Keratinocyte (primary cell): Measurements from ENCODE around the gene C16orf54. TPM values are rescaled to one million over a fixed set of nuclear protein-coding genes. Genes with fewer than 3 reads are reported as not detected.
"Not testable (repeated sequence)": the region's sequence is repeated elsewhere in the genome, so short reads cannot be mapped to it uniquely, and the experiment has no call there.

Experiments used
- DNase-seq: peaks from one replicate; pipeline ENCODE4 v3.0.0-alpha.2; 2011; ENCODE audit warnings: low read depth, missing footprints, low spot score
- FAIRE-seq: peaks from 2 replicates; lab custom pipeline; 2011; peaks lifted over from hg19 to GRCh38; lab: Jason Lieb, UNC
- H2AFZ ChIP-seq: 2 replicates; pipeline ENCODE4 v1.6.0; 2012; ENCODE audit warnings: low read length, control low read depth, inconsistent platforms; ENCODE audit not compliant: control insufficient read depth
- H3K27ac ChIP-seq: 2 replicates; pipeline ENCODE4 v1.5.1; 2011; ENCODE audit warnings: low read length; ENCODE audit not compliant: control insufficient read depth, insufficient read depth
- H3K27me3 ChIP-seq: 3 replicates; pipeline ENCODE4 v1.6.0; 2011; ENCODE audit warnings: low read length; ENCODE audit not compliant: control insufficient read depth, insufficient read depth; ENCODE audit errors: extremely low read depth
- H3K36me3 ChIP-seq, 2 experiments: 2 replicates in 1 of 2; 3 replicates in 1 of 2; pipeline ENCODE4 v1.5.1; 2011; ENCODE audit warnings: low read length in 2 of 2, mild to moderate bottlenecking in 1 of 2; ENCODE audit not compliant: control insufficient read depth in 2 of 2, insufficient read depth in 2 of 2; ENCODE audit errors: extremely low read depth in 1 of 2
- H3K4me1 ChIP-seq: 3 replicates; pipeline ENCODE4 v1.5.1; 2011; ENCODE audit warnings: low read length; ENCODE audit not compliant: control insufficient read depth, insufficient read depth; ENCODE audit errors: extremely low read depth
- H3K4me2 ChIP-seq: 3 replicates; pipeline ENCODE4 v1.6.0; 2011; ENCODE audit warnings: low read depth, low read length; ENCODE audit not compliant: control insufficient read depth, insufficient read depth; ENCODE audit errors: extremely low read depth
- H3K4me3 ChIP-seq, 3 experiments: fragments of 200-600 bp in 1 of 3; sonication (generic) in 1 of 3; 2 replicates in 2 of 3; 3 replicates in 1 of 3; pipeline ENCODE4 v1.5.1; 2011 to 2016; ENCODE audit warnings: low read length in 3 of 3, mild to moderate bottlenecking in 3 of 3, control low read depth in 2 of 3, inconsistent platforms in 1 of 3, low read depth in 1 of 3, mixed read lengths in 1 of 3, mixed run types in 1 of 3, moderate library complexity in 1 of 3; ENCODE audit not compliant: control insufficient read depth in 2 of 3, insufficient read depth in 2 of 3; ENCODE audit errors: extremely low read depth in 1 of 3
- H3K79me2 ChIP-seq: 2 replicates; pipeline ENCODE4 v1.6.0; 2012; ENCODE audit warnings: low read length; ENCODE audit not compliant: control insufficient read depth, insufficient read depth
- H3K9ac ChIP-seq: 3 replicates; pipeline ENCODE4 v1.6.0; 2011; ENCODE audit warnings: low read length; ENCODE audit not compliant: control insufficient read depth, insufficient read depth; ENCODE audit errors: extremely low read depth
- H3K9me1 ChIP-seq: 3 replicates; pipeline ENCODE4 v1.6.0; 2011; ENCODE audit warnings: low read length; ENCODE audit not compliant: control insufficient read depth, insufficient read depth; ENCODE audit errors: extremely low read depth
- H3K9me3 ChIP-seq: 2 replicates; pipeline ENCODE4 v1.5.1; 2012; ENCODE audit warnings: low read depth, low read length; ENCODE audit not compliant: control insufficient read depth
- H4K20me1 ChIP-seq: 3 replicates; pipeline ENCODE4 v1.6.0; 2011; ENCODE audit warnings: low read length; ENCODE audit not compliant: control insufficient read depth, insufficient read depth; ENCODE audit errors: extremely low read depth
- CTCF ChIP-seq, 3 experiments: IDR thresholded peaks in 1 of 3; conservative IDR thresholded peaks in 1 of 3; optimal IDR thresholded peaks in 1 of 3; 2 replicates in 2 of 3; 3 replicates in 1 of 3; pipeline versions ENCODE3 to v1.5.1; 2011; ENCODE audit warnings: low read length in 3 of 3, mild to moderate bottlenecking in 3 of 3, moderate library complexity in 2 of 3, control low read depth in 1 of 3, inconsistent platforms in 1 of 3; ENCODE audit not compliant: insufficient read depth in 2 of 3; ENCODE audit errors: extremely low read depth in 1 of 3
- EZH2 ChIP-seq: IDR thresholded peaks from one replicate; pipeline ENCODE4 v1.6.1; 2012; ENCODE audit warnings: inconsistent platforms, mild to moderate bottlenecking, low read length, moderate library complexity
- dilution Hi-C: fragments of 300-500 bp; cut with MboI; formaldehyde crosslinking; loops from one replicate; pipeline ENCODE4 v1.7.0; 2020; ENCODE audit warnings: low sequenced_read_pairs; ENCODE audit not compliant: extremely low pct_ligation_motif_present
- polyA plus RNA-seq, 5 experiments: library from polyadenylated mRNA; depleted of rRNA in 3 of 5; stranded (reverse) in 3 of 5; stranded (forward) in 1 of 5; unstranded in 1 of 5; fragments of >200 nt; gene quantifications; 1 replicate in 1 of 5; 2 replicates in 3 of 5; 3 replicates in 1 of 5; pipeline versions ENCODE4 v1.2.1 to v1.2.3, GENCODE V29; 2011 to 2012; ENCODE audit warnings: missing spikeins in 2 of 5, low read depth in 1 of 5, low replicate concordance in 1 of 5

C16orf54 gene
- polyA plus RNA-seq, 1 donor (not counting 4 experiments of a cell fraction or from before 2014, with no cell fraction given): not detected

- no peak for FAIRE-seq
- dilution Hi-C loops: no loop called here
- no peaks in the 10 kb centered on the region for H3K9me3 ChIP-seq
- H3K27ac ChIP-seq: no peak overlapping the region
- no peaks in the 10 kb centered on the region for H4K20me1 ChIP-seq
- no peak overlapping the region for H2AFZ ChIP-seq
- no peak for TF ChIP-seq CTCF (optimal IDR thresholded peaks at IDR 0.05 in 1 of 3, IDR thresholded peaks at IDR 0.05 in 1 of 3, conservative IDR thresholded peaks at IDR 0.05 in 1 of 3; ENCODE audit: extremely low read depth in 1 of 3, insufficient read depth in 2 of 3, low read length in 3 of 3)
- no peak for TF ChIP-seq EZH2
- H3K36me3 ChIP-seq: no peaks in the 10 kb centered on the region
- no peak overlapping the region for H3K4me3 ChIP-seq
- no peaks in the 10 kb centered on the region for H3K27me3 ChIP-seq
- H3K4me1 ChIP-seq: peaks cover 4% of the 10 kb centered on the region
- no peak for DNase-seq
- H3K9me1 ChIP-seq: no peaks in the 10 kb centered on the region
- H3K4me2 ChIP-seq: no peak overlapping the region
- no peaks in the 10 kb centered on the region for H3K79me2 ChIP-seq
- H3K9ac ChIP-seq: no peak overlapping the region
Observed at GRCh38 chr16:29708917-29709600, 36.7 kb downstream of the C16orf54 start.

GRCh38 chr16:29707160-29707559, 38.6 kb downstream of the C16orf54 start:
- H4K20me1 ChIP-seq, H2AFZ ChIP-seq, H3K4me3 ChIP-seq, H3K9ac ChIP-seq, DNase-seq, H3K4me2 ChIP-seq, H3K36me3 ChIP-seq, dilution Hi-C loops, H3K9me3 ChIP-seq, H3K9me1 ChIP-seq, H3K79me2 ChIP-seq, H3K27me3 ChIP-seq, H3K27ac ChIP-seq, H3K4me1 ChIP-seq, FAIRE-seq: not testable (repeated sequence)

- Histone ChIP-seq H2AFZ (no peak overlapping the region), H3K9ac (no peak overlapping the region), H3K4me3 (no peak overlapping the region), H3K27ac (no peak overlapping the region), H3K4me2 (no peak overlapping the region), H3K36me3 (no peaks in the 10 kb centered on the region), H3K27me3 (no peaks in the 10 kb centered on the region), H3K9me1 (no peaks in the 10 kb centered on the region), H4K20me1 (no peaks in the 10 kb centered on the region), H3K79me2 (no peaks in the 10 kb centered on the region), H3K9me3 (no peaks in the 10 kb centered on the region), H3K4me1 (peaks cover 2% of the 10 kb centered on the region)
- dilution Hi-C loops: no loop called here
- FAIRE-seq: no peak
- TF ChIP-seq CTCF (optimal IDR thresholded peaks at IDR 0.05 in 1 of 3, IDR thresholded peaks at IDR 0.05 in 1 of 3, conservative IDR thresholded peaks at IDR 0.05 in 1 of 3; ENCODE audit: extremely low read depth in 1 of 3, insufficient read depth in 2 of 3, low read length in 3 of 3) (no peak), EZH2 (no peak)
- no peak for DNase-seq
Observed at GRCh38 chr16:29705030-29705429, 40.8 kb downstream of the C16orf54 start.
